H9 (cell line): ENCODE data around the gene RANBP3. TPM values are rescaled to one million over a fixed set of nuclear protein-coding genes. Genes with fewer than 3 reads are reported as not detected.
"Not testable (repeated sequence)": the region's sequence is repeated elsewhere in the genome, so short reads cannot be mapped to it uniquely, and the experiment has no call there.

Experiments
- DNase-seq: peaks from one replicate; pipeline ENCODE4 v3.0.0-alpha.2; 2017
- H2AFZ ChIP-seq: one replicate; pipeline ENCODE4 v1.6.1; 2013; ENCODE audit warnings: mild to moderate bottlenecking, low read length, control low read depth, moderate library complexity
- H2AK5ac ChIP-seq: 2 replicates; pipeline ENCODE4 v1.6.1; 2013; ENCODE audit warnings: low read length, control low read depth, mixed read lengths; ENCODE audit not compliant: insufficient read length
- H2BK120ac ChIP-seq: one replicate; pipeline ENCODE4 v1.6.1; 2013; ENCODE audit warnings: low read depth, mild to moderate bottlenecking, low read length, control low read depth, inconsistent platforms; ENCODE audit not compliant: poor library complexity, severe bottlenecking
- H2BK12ac ChIP-seq: 2 replicates; pipeline ENCODE4 v1.6.1; 2013; ENCODE audit warnings: low read length, control low read depth, mixed read lengths, low read depth; ENCODE audit not compliant: insufficient read length
- H2BK15ac ChIP-seq: 2 replicates; pipeline ENCODE4 v1.6.1; 2013; ENCODE audit warnings: low read depth, low read length, control low read depth
- H2BK20ac ChIP-seq: one replicate; pipeline ENCODE4 v1.6.1; 2013; ENCODE audit warnings: low read depth, mild to moderate bottlenecking, low read length, control low read depth, inconsistent platforms; ENCODE audit not compliant: poor library complexity, severe bottlenecking
- H2BK5ac ChIP-seq: 2 replicates; pipeline ENCODE4 v1.6.1; 2013; ENCODE audit warnings: low read length, control low read depth, mixed read lengths; ENCODE audit not compliant: insufficient read length
- H3K14ac ChIP-seq: 2 replicates; pipeline ENCODE4 v1.6.1; 2013; ENCODE audit warnings: low read length, control low read depth; ENCODE audit not compliant: insufficient read depth
- H3K18ac ChIP-seq: 2 replicates; pipeline ENCODE4 v1.6.1; 2013; ENCODE audit warnings: low read depth, mild to moderate bottlenecking, mixed read lengths, low read length, control low read depth; ENCODE audit not compliant: insufficient read length
- H3K23ac ChIP-seq: 2 replicates; pipeline ENCODE4 v1.6.1; 2013; ENCODE audit warnings: low read length, control low read depth, mixed read lengths, low read depth; ENCODE audit not compliant: insufficient read length
- H3K23me2 ChIP-seq: 2 replicates; pipeline ENCODE4 v1.6.1; 2013; ENCODE audit warnings: low read depth, mild to moderate bottlenecking, mixed read lengths, low read length, control low read depth; ENCODE audit not compliant: insufficient read length, poor library complexity, severe bottlenecking
- H3K27ac ChIP-seq: 2 replicates; pipeline ENCODE4 v1.5.1; 2013; ENCODE audit warnings: low read length, control low read depth, mixed read lengths, low read depth; ENCODE audit not compliant: insufficient read length
- H3K27me3 ChIP-seq: 2 replicates; pipeline ENCODE4 v1.6.1; 2013; ENCODE audit warnings: low read length, control low read depth, inconsistent platforms; ENCODE audit not compliant: insufficient read depth
- H3K4ac ChIP-seq: 2 replicates; pipeline ENCODE4 v1.6.1; 2013; ENCODE audit warnings: low read depth, mild to moderate bottlenecking, control low read depth, inconsistent platforms, low read length, moderate library complexity
- H3K4me1 ChIP-seq: 2 replicates; pipeline ENCODE4 v1.6.1; 2013; ENCODE audit warnings: low read length, control low read depth, inconsistent platforms; ENCODE audit not compliant: insufficient read depth
- H3K4me2 ChIP-seq: 2 replicates; pipeline ENCODE4 v1.6.1; 2013; ENCODE audit warnings: low read length, control low read depth, mixed read lengths; ENCODE audit not compliant: insufficient read length, insufficient read depth
- H3K56ac ChIP-seq: 2 replicates; pipeline ENCODE4 v1.6.1; 2013; ENCODE audit warnings: low read depth, mild to moderate bottlenecking, mixed read lengths, low read length, control low read depth; ENCODE audit not compliant: insufficient read length
- H3K79me1 ChIP-seq: 2 replicates; pipeline ENCODE4 v1.6.1; 2013; ENCODE audit warnings: low read depth, mild to moderate bottlenecking, moderate library complexity, low read length, control low read depth, inconsistent platforms; ENCODE audit not compliant: insufficient read depth, poor library complexity, severe bottlenecking
- H3K79me2 ChIP-seq: 2 replicates; pipeline ENCODE4 v1.6.1; 2013; ENCODE audit warnings: low read length, control low read depth, inconsistent platforms; ENCODE audit not compliant: insufficient read depth
- H3K9ac ChIP-seq: 2 replicates; pipeline ENCODE4 v1.6.1; 2013; ENCODE audit warnings: low read length, control low read depth, mixed read lengths; ENCODE audit not compliant: insufficient read length; ENCODE audit errors: extremely low read depth
- H3K9me3 ChIP-seq: one replicate; pipeline ENCODE4 v1.6.1; 2013; ENCODE audit warnings: low read depth, low read length, inconsistent platforms; ENCODE audit not compliant: control insufficient read depth
- H3T11ph ChIP-seq: one replicate; pipeline ENCODE4 v1.6.1; 2013; ENCODE audit warnings: mild to moderate bottlenecking, low read length, control low read depth, inconsistent platforms
- H4K20me1 ChIP-seq: one replicate; pipeline ENCODE4 v1.6.1; 2013; ENCODE audit not compliant: control insufficient read depth, insufficient read length, insufficient read depth
- H4K5ac ChIP-seq: 2 replicates; pipeline ENCODE4 v1.6.1; 2013; ENCODE audit warnings: low read depth, mild to moderate bottlenecking, mixed read lengths, low read length, control low read depth; ENCODE audit not compliant: insufficient read length
- H4K8ac ChIP-seq: replicated peaks from 2 replicates; pipeline ENCODE4 v1.6.1; 2013; ENCODE audit warnings: low read length, control low read depth, mixed read lengths, low read depth; ENCODE audit not compliant: insufficient read length
- H4K91ac ChIP-seq: 2 replicates; pipeline ENCODE4 v1.6.1; 2013; ENCODE audit warnings: low read depth, mild to moderate bottlenecking, moderate library complexity, mixed read lengths, low read length, control low read depth; ENCODE audit not compliant: insufficient read length
- H3K27ac Mint-ChIP-seq, 3 experiments: 2 replicates in 2 of 3; 3 replicates in 1 of 3; pipeline ENCODE4 v1.8.0; 2020 to 2021; ENCODE audit warnings: mixed read lengths in 3 of 3, mild to moderate bottlenecking in 1 of 3, moderate library complexity in 1 of 3
- H3K27me3 Mint-ChIP-seq: 2 replicates; pipeline ENCODE4 v1.8.0; 2021; ENCODE audit warnings: low read depth, mild to moderate bottlenecking, moderate library complexity, mixed read lengths
- H3K36me3 Mint-ChIP-seq, 3 experiments: 2 replicates in 2 of 3; 3 replicates in 1 of 3; pipeline ENCODE4 v1.8.0; 2020 to 2021; ENCODE audit warnings: low read depth in 3 of 3, mixed read lengths in 3 of 3; ENCODE audit not compliant: insufficient read depth in 1 of 3
- H3K4me1 Mint-ChIP-seq, 2 experiments: 2 replicates each; pipeline ENCODE4 v1.8.0; 2020; ENCODE audit warnings: mixed read lengths in 2 of 2
- H3K4me3 Mint-ChIP-seq, 2 experiments: 2 replicates in 1 of 2; 3 replicates in 1 of 2; pipeline ENCODE4 v1.8.0; 2020 to 2021; ENCODE audit warnings: mild to moderate bottlenecking in 2 of 2, mixed read lengths in 2 of 2, moderate library complexity in 1 of 2
- H3K9me3 Mint-ChIP-seq, 2 experiments: 2 replicates in 1 of 2; 3 replicates in 1 of 2; pipeline ENCODE4 v1.8.0; 2020; ENCODE audit warnings: mild to moderate bottlenecking in 2 of 2, mixed read lengths in 2 of 2, moderate library complexity in 1 of 2
- CTCF ChIP-seq: fragments of 200-600 bp; sonication (generic); conservative IDR thresholded peaks from 3 replicates; pipeline ENCODE4 v1.8.0; 2021; ENCODE audit warnings: antibody characterized with exemption, mild to moderate bottlenecking
- WGBS: extraction: QIAGEN DNeasy Blood & Tissue Kit; methylation state at CpG from one replicate; pipeline ENCODE4 v1.1.7; 2013; ENCODE audit warnings: missing lambda C conversion rate, low lambda C conversion rate, mixed read lengths; ENCODE audit not compliant: insufficient read length; ENCODE audit errors: extremely low coverage; 5-methylcytosine and 5-hydroxymethylcytosine counted together
- total RNA-seq: library from RNA; stranded (reverse); gene quantifications from 2 replicates; pipeline ENCODE4 v1.2.1, GENCODE V29; 2021

The RANBP3 gene
- total RNA-seq, 1 experiment from 2014 or later = 86.5 TPM

GRCh38 chr19:5961969-5962945 is 15.7 kb downstream of the RANBP3 start:
- Mint-ChIP-seq H3K4me3 (peak overlapping the region in 1 of 2 experiments; percentile 26; a peak in 1 of 5 replicates), H3K36me3 (peaks cover 0 to 4% (median 0%) of the 10 kb centered on the region in 3 experiments; a peak in 2 of 7 replicates), H3K4me1 (peaks cover 40 to 46% of the 10 kb centered on the region in 2 experiments), H3K27ac (peak overlapping the region in 2 of 3 experiments; percentile 26 to 63; a peak in 3 of 7 replicates), H3K27me3 (no peaks in the 10 kb centered on the region), H3K9me3 (no peaks in the 10 kb centered on the region)
- no peaks in the 10 kb centered on the region for H3K23me2 ChIP-seq
- no peak overlapping the region for H3K4me2 ChIP-seq
- H2BK5ac ChIP-seq = no peak overlapping the region
- H3K23ac ChIP-seq = no peak overlapping the region
- DNase-seq = no peak
- H3K27me3 ChIP-seq = no peaks in the 10 kb centered on the region
- no peak overlapping the region for H3K9ac ChIP-seq
- no peak overlapping the region for H4K91ac ChIP-seq
- H2BK15ac ChIP-seq = no peak overlapping the region
- H4K20me1 ChIP-seq = peaks cover 5% of the 10 kb centered on the region
- H3K56ac ChIP-seq = no peak overlapping the region
- no peak overlapping the region for H3K27ac ChIP-seq
- H2BK20ac ChIP-seq = no peak overlapping the region
- peaks cover 4% of the 10 kb centered on the region for H3K79me1 ChIP-seq
- H3K4ac ChIP-seq = no peak overlapping the region
- TF ChIP-seq CTCF = no peak
- H3T11ph ChIP-seq = no peak overlapping the region
- peaks cover 53% of the 10 kb centered on the region; the same call in 1 of the 2 replicates for H3K79me2 ChIP-seq
- H3K9me3 ChIP-seq = no peaks in the 10 kb centered on the region
- H3K4me1 ChIP-seq = peaks cover 10% of the 10 kb centered on the region; the same call in 1 of the 2 replicates
- no peak overlapping the region for H4K5ac ChIP-seq
- WGBS = no CpG with 5 or more reads among the region's 29 CpGs
- no peak overlapping the region for H2BK120ac ChIP-seq
- H3K14ac ChIP-seq = no peak overlapping the region; the same call in 1 of the 2 replicates
- no peak overlapping the region for H2AFZ ChIP-seq
- no peak overlapping the region for H4K8ac ChIP-seq
- no peak overlapping the region for H2BK12ac ChIP-seq
- H3K18ac ChIP-seq = no peak overlapping the region
- no peak overlapping the region for H2AK5ac ChIP-seq

GRCh38 chr19:5961641-5961968 is 16.3 kb downstream of the RANBP3 start:
- not testable (repeated sequence) for H3K18ac ChIP-seq, H3K23ac ChIP-seq, H3K9ac ChIP-seq, H2AK5ac ChIP-seq, H3K9me3 Mint-ChIP-seq, H3K4ac ChIP-seq, H2BK20ac ChIP-seq, H3K9me3 ChIP-seq, H3K14ac ChIP-seq, H3K23me2 ChIP-seq, H4K91ac ChIP-seq, H3K27ac ChIP-seq, H3K36me3 Mint-ChIP-seq, H3T11ph ChIP-seq, H3K79me1 ChIP-seq, H3K4me2 ChIP-seq, H2BK15ac ChIP-seq, H2BK5ac ChIP-seq, DNase-seq, H2BK120ac ChIP-seq, H3K27me3 Mint-ChIP-seq, H3K4me3 Mint-ChIP-seq, H3K27me3 ChIP-seq, H4K20me1 ChIP-seq, H2BK12ac ChIP-seq, H4K5ac ChIP-seq, H4K8ac ChIP-seq, H2AFZ ChIP-seq, H3K56ac ChIP-seq
- Mint-ChIP-seq H3K27ac (peak overlapping the region in 2 of 3 experiments; percentile 26 to 63; a peak in 3 of 7 replicates), H3K4me1 (peaks cover 46 to 49% of the 10 kb centered on the region in 2 experiments)
- WGBS = no CpG with 5 or more reads among the region's 6 CpGs
- Histone ChIP-seq H3K79me2 (peaks cover 53% of the 10 kb centered on the region; the same call in 1 of the 2 replicates), H3K4me1 (peaks cover 10% of the 10 kb centered on the region; the same call in 1 of the 2 replicates)
